Gastrocnemius medialis (tissue), 4 donors: ENCODE data around the gene UGT1A8. TPM values are rescaled to one million over a fixed set of nuclear protein-coding genes. Genes with fewer than 3 reads are reported as not detected.

Source experiments
- ATAC-seq, 2 donors: fragments of 150-250 bp; one replicate each; pipeline ENCODE4 v1.9.1; 2016
- DNase-seq, 2 donors: peaks; one replicate each; pipeline ENCODE4 v3.0.0-alpha.2; 2019
- H3K27ac ChIP-seq, 4 donors: fragments of 200-600 bp; sonication (generic); 1 replicate in 1 of 4; 2 replicates in 3 of 4; pipeline ENCODE4 v1.5.1; 2016 to 2018; ENCODE audit warnings: mild to moderate bottlenecking in 2 of 4, moderate library complexity in 1 of 4
- H3K27me3 ChIP-seq, 3 donors: fragments of 200-600 bp; sonication (generic) in 2 of 3; 1 replicate in 1 of 3; 2 replicates in 2 of 3; pipeline versions ENCODE4 v1.5.1 to v1.6.0; 2016 to 2019; ENCODE audit warnings: mild to moderate bottlenecking in 1 of 3, moderate library complexity in 1 of 3
- H3K36me3 ChIP-seq, 2 donors: fragments of 200-600 bp; sonication (generic) in 1 of 2; one replicate each; pipeline ENCODE4 v1.5.1; 2017 to 2018
- H3K4me1 ChIP-seq, 2 donors: fragments of 200-600 bp; sonication (generic) in 1 of 2; one replicate each; pipeline ENCODE4 v1.5.1; 2016 to 2017; ENCODE audit warnings: mild to moderate bottlenecking in 2 of 2
- H3K4me3 ChIP-seq, 4 donors: fragments of 200-600 bp; sonication (generic) in 3 of 4; 1 replicate in 1 of 4; 2 replicates in 3 of 4; pipeline ENCODE4 v1.5.1; 2016 to 2019; ENCODE audit warnings: mild to moderate bottlenecking in 2 of 4
- H3K9me3 ChIP-seq, 3 donors: fragments of 200-600 bp; sonication (generic) in 2 of 3; 1 replicate in 1 of 3; 2 replicates in 2 of 3; pipeline ENCODE4 v1.5.1; 2016 to 2019
- POLR2A ChIP-seq, 2 donors: fragments of 450-650 bp; IDR thresholded peaks; one replicate each; pipeline ENCODE4 v1.6.1; 2017; ENCODE audit warnings: antibody characterized with exemption in 2 of 2, mild to moderate bottlenecking in 2 of 2, moderate library complexity in 2 of 2
- in situ Hi-C, 4 donors: fragments of 200-750 bp; cut with MboI; loops; one replicate each; pipeline versions ENCODE4 v1.15.0 to v1.8.0; 2017; ENCODE audit warnings: low sequenced_read_pairs in 4 of 4
- intact Hi-C: fragments of 100-400 bp; cut with DNase I; formaldehyde crosslinking; loops from one replicate; pipeline ENCODE4 v1.15.1; 2023; ENCODE audit warnings: low total_unique reads
- total RNA-seq, 4 donors: library from RNA; depleted of rRNA; stranded (reverse); fragments of >200 nt; gene quantifications; one replicate each; pipeline versions ENCODE4 v1.1.0 to v1.2.3, GENCODE V29; 2016
- TF ChIP-seq, protein P1 (sequence below), 5 experiments: fragments of 450-650 bp in 3 of 5; fragments of 200-600 bp in 2 of 5; sonication (generic) in 2 of 5; IDR thresholded peaks in 4 of 5; conservative IDR thresholded peaks in 1 of 5; 1 replicate in 4 of 5; 2 replicates in 1 of 5; pipeline ENCODE4 v1.5.1; 2016 to 2019; ENCODE audit warnings: antibody characterized with exemption in 5 of 5, mild to moderate bottlenecking in 3 of 5, moderate library complexity in 3 of 5

The UGT1A8 gene
- total RNA-seq, 4 donors from 2014 or later, result not detected

DNA sequence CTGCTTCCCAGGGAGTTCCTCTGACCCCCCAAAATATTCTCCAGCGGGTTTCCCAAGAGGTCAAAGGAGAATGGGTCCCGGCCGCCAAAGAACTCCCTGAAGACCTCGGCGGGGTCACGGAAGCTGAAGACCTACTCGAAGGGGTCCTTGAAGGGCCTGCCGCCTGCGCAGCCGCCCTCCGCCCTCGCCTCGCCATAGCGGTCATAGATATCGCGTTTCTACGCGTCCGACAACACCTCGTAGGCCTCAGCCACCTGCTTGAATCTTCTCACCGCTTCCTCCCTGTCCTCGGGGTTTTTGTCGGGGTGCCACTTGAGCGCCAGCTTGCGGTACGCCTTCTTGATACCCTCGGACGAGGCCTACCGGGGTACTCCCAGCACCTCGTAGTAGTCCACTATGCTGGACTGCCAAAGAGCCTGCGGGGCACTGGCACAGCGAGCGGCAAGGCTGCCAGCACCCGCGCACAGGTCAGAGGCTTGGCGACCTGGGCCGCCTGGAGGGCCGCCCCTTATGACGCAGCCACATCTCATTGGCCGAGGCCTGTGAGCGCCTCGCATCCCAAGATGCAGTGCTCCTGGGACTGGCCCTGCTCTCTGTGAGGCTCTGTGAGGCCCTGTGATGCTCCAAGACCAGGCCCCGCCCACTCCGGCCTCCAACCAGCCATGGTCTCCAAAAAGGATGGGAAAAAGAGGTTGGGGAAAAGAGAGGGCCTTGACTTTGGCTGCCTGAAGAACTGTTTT, 137.6 kb downstream of the UGT1A8 start:
- TF ChIP-seq, protein P1, sequence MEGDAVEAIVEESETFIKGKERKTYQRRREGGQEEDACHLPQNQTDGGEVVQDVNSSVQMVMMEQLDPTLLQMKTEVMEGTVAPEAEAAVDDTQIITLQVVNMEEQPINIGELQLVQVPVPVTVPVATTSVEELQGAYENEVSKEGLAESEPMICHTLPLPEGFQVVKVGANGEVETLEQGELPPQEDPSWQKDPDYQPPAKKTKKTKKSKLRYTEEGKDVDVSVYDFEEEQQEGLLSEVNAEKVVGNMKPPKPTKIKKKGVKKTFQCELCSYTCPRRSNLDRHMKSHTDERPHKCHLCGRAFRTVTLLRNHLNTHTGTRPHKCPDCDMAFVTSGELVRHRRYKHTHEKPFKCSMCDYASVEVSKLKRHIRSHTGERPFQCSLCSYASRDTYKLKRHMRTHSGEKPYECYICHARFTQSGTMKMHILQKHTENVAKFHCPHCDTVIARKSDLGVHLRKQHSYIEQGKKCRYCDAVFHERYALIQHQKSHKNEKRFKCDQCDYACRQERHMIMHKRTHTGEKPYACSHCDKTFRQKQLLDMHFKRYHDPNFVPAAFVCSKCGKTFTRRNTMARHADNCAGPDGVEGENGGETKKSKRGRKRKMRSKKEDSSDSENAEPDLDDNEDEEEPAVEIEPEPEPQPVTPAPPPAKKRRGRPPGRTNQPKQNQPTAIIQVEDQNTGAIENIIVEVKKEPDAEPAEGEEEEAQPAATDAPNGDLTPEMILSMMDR (IDR thresholded peaks at IDR 0.05 in 4 of 5, conservative IDR thresholded peaks at IDR 0.05 in 1 of 5), result no peak
- TF ChIP-seq POLR2A (IDR thresholded peaks at IDR 0.05), result no peak
- ATAC-seq, result no peak
- Histone ChIP-seq H3K9me3 (no peaks in the 10 kb centered on the region), H3K27ac (no peak overlapping the region), H3K4me3 (no peak overlapping the region), H3K4me1 (no peaks in the 10 kb centered on the region), H3K27me3 (no peaks in the 10 kb centered on the region), H3K36me3 (no peaks in the 10 kb centered on the region)
- intact Hi-C loops (no loop called here), in situ Hi-C loops (no loop called here)
- DNase-seq, result no peak

DNA sequence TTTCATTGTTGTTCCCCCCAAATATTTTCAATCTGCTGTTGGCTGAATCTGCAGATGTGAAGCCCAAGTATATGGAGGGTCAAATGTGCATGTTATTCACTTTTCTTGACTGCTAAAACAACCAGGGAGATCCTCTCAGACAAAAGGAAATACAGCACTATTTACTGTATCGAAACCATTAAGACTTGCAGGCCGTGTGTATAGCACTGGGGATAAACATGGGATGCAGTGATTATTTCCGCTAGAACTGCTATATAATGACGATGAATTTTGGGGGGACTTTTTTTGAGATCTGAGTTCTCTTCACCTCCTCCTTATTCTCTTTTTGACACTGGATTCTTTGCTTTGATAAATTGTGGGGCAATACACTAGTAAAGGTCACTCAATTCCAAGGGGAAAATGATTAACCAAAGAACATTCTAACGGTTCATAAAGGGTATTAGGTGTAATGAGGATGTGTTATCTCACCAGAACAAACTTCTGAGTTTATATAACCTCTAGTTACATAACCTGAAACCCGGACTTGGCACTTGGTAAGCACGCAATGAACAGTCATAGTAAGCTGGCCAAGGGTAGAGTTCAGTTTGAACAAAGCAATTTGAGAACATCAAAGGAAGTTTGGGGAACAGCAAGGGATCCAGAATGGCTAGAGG, 139.1 kb downstream of the UGT1A8 start:
- Histone ChIP-seq H3K4me1 (no peaks in the 10 kb centered on the region), H3K36me3 (no peaks in the 10 kb centered on the region), H3K27me3 (no peaks in the 10 kb centered on the region), H3K27ac (no peak overlapping the region), H3K9me3 (no peaks in the 10 kb centered on the region), H3K4me3 (no peak overlapping the region)
- intact Hi-C loops (no loop called here), in situ Hi-C loops (no loop called here)
- ATAC-seq (no peak), DNase-seq (no peak)
- no peak for TF ChIP-seq POLR2A (IDR thresholded peaks at IDR 0.05)
- TF ChIP-seq, protein P1 (IDR thresholded peaks at IDR 0.05 in 4 of 5, conservative IDR thresholded peaks at IDR 0.05 in 1 of 5), result no peak

DNA sequence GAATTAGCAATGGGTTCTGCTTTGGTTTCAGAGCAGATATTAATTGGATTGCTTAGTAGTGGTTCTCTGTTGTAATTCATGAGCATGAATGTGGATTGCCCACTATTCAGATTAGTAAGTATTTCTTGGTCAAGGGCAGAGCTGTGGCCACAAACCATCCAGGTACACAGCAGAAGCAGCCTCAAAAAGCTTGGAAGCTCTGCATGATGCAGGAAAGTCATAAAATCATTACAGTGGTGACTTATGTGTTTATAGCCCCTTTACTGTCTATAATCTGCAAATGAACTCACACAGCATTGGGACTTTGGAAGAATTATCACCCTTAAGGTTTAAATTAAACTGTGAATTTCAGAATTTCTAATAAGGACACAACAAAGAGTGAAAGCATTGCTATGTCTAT, 140.7 kb downstream of the UGT1A8 start:
- H3K4me3 ChIP-seq, result no peak overlapping the region
- H3K4me1 ChIP-seq, result no peaks in the 10 kb centered on the region
- H3K27me3 ChIP-seq, result no peaks in the 10 kb centered on the region
- ATAC-seq, result no peak
- TF ChIP-seq, protein P1 (IDR thresholded peaks at IDR 0.05 in 4 of 5, conservative IDR thresholded peaks at IDR 0.05 in 1 of 5), result no peak
- no peak for TF ChIP-seq POLR2A (IDR thresholded peaks at IDR 0.05)
- H3K9me3 ChIP-seq, result no peaks in the 10 kb centered on the region
- no peak for DNase-seq
- in situ Hi-C loops, result no loop called here
- intact Hi-C loops, result no loop called here
- no peaks in the 10 kb centered on the region for H3K36me3 ChIP-seq
- no peak overlapping the region for H3K27ac ChIP-seq

DNA sequence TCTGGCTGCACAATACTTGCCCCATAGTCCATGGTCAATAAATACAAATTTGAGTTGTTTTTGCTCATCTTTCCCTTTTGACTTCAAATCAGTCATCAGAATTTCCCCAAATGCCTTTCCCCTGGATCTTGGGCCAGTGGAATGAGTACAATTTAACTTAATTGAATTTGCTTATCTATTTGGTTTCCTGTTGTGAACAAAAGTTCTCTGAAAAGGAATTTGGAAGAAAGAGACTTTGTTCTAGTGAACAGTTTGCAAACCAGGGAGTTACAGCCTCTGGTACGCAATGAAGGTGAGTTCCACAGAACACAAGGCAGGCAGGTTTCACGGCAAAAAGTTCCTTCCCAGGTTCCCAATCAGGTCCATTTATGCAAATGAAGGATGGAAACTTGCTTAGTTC, 141.4 kb downstream of the UGT1A8 start:
- no peak overlapping the region for H3K4me3 ChIP-seq
- no peak overlapping the region for H3K27ac ChIP-seq
- DNase-seq, result no peak
- H3K4me1 ChIP-seq, result no peaks in the 10 kb centered on the region
- no peaks in the 10 kb centered on the region for H3K36me3 ChIP-seq
- intact Hi-C loops, result no loop called here
- H3K27me3 ChIP-seq, result no peaks in the 10 kb centered on the region
- in situ Hi-C loops, result no loop called here
- TF ChIP-seq POLR2A (IDR thresholded peaks at IDR 0.05), result no peak
- H3K9me3 ChIP-seq, result no peaks in the 10 kb centered on the region
- no peak for ATAC-seq

DNA sequence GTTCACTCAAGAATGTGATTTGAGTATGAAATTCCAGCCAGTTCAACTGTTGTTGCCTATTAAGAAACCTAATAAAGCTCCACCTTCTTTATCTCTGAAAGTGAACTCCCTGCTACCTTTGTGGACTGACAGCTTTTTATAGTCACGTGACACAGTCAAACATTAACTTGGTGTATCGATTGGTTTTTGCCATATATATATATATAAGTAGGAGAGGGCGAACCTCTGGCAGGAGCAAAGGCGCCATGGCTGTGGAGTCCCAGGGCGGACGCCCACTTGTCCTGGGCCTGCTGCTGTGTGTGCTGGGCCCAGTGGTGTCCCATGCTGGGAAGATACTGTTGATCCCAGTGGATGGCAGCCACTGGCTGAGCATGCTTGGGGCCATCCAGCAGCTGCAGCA, 142.6 kb downstream of the UGT1A8 start, which contains the start of gene UGT1A1:
Gene UGT1A1, plus strand, starts transcription at position 228 of the 400 bp plus-strand sequence. Its CDS starts 18 bp downstream, at position 246.
- ATAC-seq, result no peak
- TF ChIP-seq, protein P1 (IDR thresholded peaks at IDR 0.05 in 4 of 5, conservative IDR thresholded peaks at IDR 0.05 in 1 of 5), result no peak
- no peak for TF ChIP-seq POLR2A (IDR thresholded peaks at IDR 0.05)

More for the DNA sequence above, 142.6 kb downstream of the UGT1A8 start, which contains the start of gene UGT1A1:
- no peaks in the 10 kb centered on the region for H3K4me1 ChIP-seq
- no peaks in the 10 kb centered on the region for H3K36me3 ChIP-seq
- no peaks in the 10 kb centered on the region for H3K9me3 ChIP-seq
- no peak for DNase-seq
- intact Hi-C loops, result no loop called here
- H3K27me3 ChIP-seq, result no peaks in the 10 kb centered on the region
- H3K4me3 ChIP-seq, result no peak within 1 kb of the TSS
- in situ Hi-C loops, result no loop called here
- H3K27ac ChIP-seq, result no peak within 1 kb of the TSS
